Coronary artery (tissue), 2 donors: ENCODE measurements around the gene FRMD4A.

Experiments
- DNase-seq: peaks from one replicate; pipeline ENCODE4 v3.0.0-alpha.2; 2017; ENCODE audit warnings: low spot score
- H3K27ac ChIP-seq, 2 donors: fragments of 200-600 bp; sonication (generic); one replicate each; pipeline ENCODE4 v1.5.1; 2016 to 2019
- H3K4me3 ChIP-seq: fragments of 200-600 bp; sonication (generic); 2 replicates; pipeline ENCODE4 v1.5.1; 2016; ENCODE audit warnings: mild to moderate bottlenecking, moderate library complexity
- TF ChIP-seq, protein P1 (sequence below): fragments of 200-600 bp; sonication (generic); IDR thresholded peaks from one replicate; pipeline ENCODE4 v1.5.1; 2019; ENCODE audit warnings: antibody characterized with exemption

The FRMD4A gene

DNA sequence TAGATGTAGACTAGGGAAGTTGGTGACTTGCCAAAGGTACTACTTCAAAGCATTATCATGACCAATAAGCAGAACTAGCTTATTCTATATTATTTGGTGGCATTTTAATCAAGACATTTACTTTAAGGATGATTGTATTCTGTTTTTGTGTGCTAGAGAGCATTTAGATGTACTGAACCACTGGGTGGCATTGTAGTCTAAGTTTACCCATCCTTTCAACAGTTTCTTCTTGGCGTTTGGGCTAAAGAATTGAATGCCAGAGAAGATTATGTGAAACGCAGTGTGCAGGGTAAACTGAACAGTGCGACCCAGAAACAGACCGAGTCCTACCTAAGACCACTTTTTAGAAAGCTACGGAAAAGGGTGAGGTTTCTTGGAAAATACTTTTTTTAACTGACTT lies 717.2 kb downstream of the FRMD4A start:
- TF ChIP-seq, protein P1, sequence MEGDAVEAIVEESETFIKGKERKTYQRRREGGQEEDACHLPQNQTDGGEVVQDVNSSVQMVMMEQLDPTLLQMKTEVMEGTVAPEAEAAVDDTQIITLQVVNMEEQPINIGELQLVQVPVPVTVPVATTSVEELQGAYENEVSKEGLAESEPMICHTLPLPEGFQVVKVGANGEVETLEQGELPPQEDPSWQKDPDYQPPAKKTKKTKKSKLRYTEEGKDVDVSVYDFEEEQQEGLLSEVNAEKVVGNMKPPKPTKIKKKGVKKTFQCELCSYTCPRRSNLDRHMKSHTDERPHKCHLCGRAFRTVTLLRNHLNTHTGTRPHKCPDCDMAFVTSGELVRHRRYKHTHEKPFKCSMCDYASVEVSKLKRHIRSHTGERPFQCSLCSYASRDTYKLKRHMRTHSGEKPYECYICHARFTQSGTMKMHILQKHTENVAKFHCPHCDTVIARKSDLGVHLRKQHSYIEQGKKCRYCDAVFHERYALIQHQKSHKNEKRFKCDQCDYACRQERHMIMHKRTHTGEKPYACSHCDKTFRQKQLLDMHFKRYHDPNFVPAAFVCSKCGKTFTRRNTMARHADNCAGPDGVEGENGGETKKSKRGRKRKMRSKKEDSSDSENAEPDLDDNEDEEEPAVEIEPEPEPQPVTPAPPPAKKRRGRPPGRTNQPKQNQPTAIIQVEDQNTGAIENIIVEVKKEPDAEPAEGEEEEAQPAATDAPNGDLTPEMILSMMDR = no peak
- no peak for DNase-seq
- no peak overlapping the region for H3K27ac ChIP-seq
- H3K4me3 ChIP-seq = no peak overlapping the region

DNA sequence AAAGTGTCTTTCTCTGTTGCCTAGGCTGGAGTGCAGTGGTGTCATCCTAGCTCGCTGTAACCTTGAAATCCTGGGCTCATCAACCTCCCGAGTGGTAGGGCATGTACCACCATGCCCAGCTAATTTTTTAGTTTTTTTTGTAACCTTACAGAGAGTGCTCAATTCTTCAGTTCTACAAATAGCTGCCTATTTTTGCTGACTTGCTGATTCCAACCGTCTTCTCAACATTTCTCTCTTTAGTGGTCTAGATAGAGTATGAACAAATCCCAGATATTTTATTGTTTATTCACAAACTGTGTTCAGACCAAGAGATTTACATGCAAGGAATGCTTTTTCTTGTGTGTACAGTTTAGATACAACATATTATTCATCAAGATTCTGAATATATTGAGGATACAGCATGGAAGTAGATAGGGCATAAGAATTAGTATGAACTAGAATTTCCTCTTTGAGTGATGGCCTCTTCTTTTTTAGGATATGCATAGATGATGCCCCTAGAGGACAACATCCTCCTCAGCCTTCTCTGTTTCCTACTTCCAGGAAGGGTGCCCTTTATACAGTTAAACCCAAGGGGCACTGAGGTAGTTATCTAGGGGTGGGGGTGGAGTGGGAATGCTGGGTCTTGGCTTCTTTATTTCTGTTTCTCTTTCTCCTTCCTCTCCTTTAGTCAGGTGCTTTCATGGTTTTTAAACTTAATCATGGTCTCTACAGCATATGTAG lies 717.9 kb downstream of the FRMD4A start:
- Histone ChIP-seq H3K27ac (no peak overlapping the region), H3K4me3 (no peak overlapping the region)
- no peak for DNase-seq
- TF ChIP-seq, protein P1 = no peak

DNA sequence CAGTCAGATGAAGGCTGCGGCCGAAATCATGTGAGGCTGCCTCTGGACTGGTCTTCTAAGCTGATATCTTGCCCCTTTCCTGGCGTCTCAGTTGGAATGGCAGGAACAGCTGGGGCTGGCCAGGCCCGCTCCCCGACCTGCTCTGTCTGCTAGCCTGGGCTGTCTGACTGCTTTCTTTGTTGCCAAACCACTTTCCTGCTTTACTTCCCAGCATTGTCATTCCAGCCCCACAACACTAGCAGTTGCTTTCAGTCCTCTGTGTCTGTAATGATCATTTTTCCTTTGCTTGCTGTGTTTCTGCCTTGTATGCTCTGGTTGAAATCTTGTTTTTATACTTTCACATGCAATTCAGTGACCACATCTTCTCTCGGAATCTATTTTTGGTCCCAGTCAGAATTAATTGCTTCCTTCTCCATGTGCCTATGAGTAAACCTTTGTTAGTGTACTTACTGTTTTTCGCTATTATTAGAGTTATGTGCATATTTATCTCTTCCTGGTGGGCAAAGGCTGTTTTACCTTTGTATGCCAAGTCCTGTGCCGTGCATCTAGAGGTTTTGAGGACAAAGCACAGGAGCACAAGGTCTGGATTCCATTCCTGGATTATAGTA lies 722.4 kb downstream of the FRMD4A start:
- TF ChIP-seq, protein P1 = no peak
- no peak overlapping the region for H3K27ac ChIP-seq
- no peak for DNase-seq
- no peak overlapping the region for H3K4me3 ChIP-seq

DNA sequence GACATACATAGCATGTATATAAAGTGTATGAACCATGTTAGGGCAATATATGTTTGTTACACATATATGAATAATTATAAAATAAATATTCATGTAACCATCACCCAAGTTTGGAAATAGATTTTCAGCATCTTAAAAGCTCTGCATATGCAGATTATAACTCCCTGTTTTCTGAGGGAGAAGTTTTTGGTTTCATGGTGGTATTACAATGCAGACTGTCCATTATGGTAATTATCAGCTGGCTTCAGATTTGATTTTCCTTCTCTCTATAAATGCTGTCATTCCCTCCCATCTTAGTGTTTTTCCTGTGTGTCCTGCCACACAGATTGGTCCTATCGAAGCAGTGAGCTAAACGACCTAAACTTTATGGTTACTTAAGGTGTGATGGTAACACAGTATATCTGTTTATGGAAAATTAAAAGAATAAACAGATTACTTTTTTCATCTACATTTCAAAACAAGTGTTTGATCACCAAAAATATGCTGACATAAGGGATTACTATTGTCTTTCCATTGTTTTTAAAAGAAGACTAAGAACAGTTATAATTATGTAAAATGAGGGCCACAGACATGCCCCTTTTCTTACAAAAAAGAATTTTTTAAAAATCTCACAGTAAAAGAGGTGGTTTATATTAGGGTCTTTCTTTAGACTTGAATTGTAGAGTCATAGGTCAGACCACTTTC lies 726.2 kb downstream of the FRMD4A start:
- TF ChIP-seq, protein P1 = no peak
- Histone ChIP-seq H3K27ac (no peak overlapping the region), H3K4me3 (no peak overlapping the region)
- no peak for DNase-seq

DNA sequence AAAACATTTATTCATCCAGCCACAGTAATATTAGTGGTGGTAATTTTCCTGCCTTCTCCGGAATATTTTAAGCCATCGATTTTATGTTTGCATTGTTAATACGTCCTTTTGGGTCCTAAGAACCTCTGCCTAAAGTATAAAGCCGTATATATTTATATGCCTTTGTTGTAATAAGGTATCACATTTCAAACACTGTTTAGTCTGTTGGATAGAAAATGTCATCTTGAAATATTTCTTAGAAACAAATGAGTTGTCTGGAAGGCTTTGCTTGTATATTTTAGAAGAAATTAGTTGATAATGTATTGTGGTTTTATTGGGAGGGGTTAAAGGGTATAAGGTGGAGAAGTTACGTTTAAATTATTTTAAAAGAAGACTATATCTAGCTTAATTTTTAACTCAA lies 732.8 kb downstream of the FRMD4A start:
- Histone ChIP-seq H3K27ac (no peak overlapping the region), H3K4me3 (no peak overlapping the region)
- TF ChIP-seq, protein P1 = no peak
- no peak for DNase-seq

DNA sequence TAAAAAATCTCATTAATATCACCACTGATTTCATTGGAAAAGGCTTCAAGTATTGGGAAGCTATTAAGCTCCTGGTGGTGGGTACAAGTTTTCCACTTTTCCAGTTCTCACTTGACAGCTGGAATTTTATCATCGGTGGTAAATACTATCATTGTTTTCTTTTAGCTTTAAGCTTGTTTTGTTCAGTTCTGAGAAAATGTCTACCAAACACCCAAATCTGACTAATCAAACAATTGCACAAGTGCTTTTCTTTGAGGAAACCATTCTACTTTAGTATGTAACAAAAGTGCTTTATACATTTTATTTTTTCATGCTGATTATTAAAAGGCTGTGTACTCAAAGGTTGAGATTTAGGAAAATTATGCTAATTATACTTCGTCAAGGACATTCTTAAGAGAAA lies 736.1 kb downstream of the FRMD4A start:
- DNase-seq = no peak
- Histone ChIP-seq H3K4me3 (no peak overlapping the region), H3K27ac (no peak overlapping the region)
- TF ChIP-seq, protein P1 = no peak
